HEK293 (cell line): ENCODE measurements around the gene RPS10.

Experiments used
- CTCF ChIA-PET: fragments of 350-600 bp; formaldehyde crosslinking; extraction: SDS; loops from one replicate; lab custom pipeline; 2021; ENCODE audit warnings: antibody characterized with exemption; lab: Yijun Ruan, JAX
- POLR2A ChIA-PET: fragments of 300-600 bp; formaldehyde crosslinking; extraction: SDS; loops from one replicate; lab custom pipeline; 2020; ENCODE audit warnings: antibody characterized with exemption, inconsistent platforms; lab: Yijun Ruan, JAX
- H3K27ac ChIP-seq: fragments of 200-500 bp; sonication (Bioruptor generic); 2 replicates; pipeline ENCODE4 v1.5.1; 2014; ENCODE audit warnings: low read depth, low read length, control low read depth, inconsistent platforms; ENCODE audit errors: extremely low read depth
- H3K36me3 ChIP-seq, 2 experiments: fragments of 200-500 bp in 1 of 2; sonication (Bioruptor generic) in 1 of 2; 1 replicate in 1 of 2; 2 replicates in 1 of 2; pipeline ENCODE4 v1.5.1; 2014 to 2017; ENCODE audit warnings: inconsistent platforms in 2 of 2, low read length in 2 of 2; ENCODE audit not compliant: control insufficient read depth in 2 of 2, insufficient read depth in 1 of 2
- H3K4me1 ChIP-seq: fragments of 200-500 bp; sonication (Bioruptor generic); 2 replicates; pipeline ENCODE4 v1.5.1; 2014; ENCODE audit warnings: mild to moderate bottlenecking, low read length, inconsistent platforms; ENCODE audit not compliant: control insufficient read depth, insufficient read depth
- H3K4me3 ChIP-seq: 2 replicates; pipeline ENCODE4 v1.5.1; 2011; ENCODE audit warnings: low read depth, mild to moderate bottlenecking, control low read depth, low read length, moderate library complexity
- H3K9me3 ChIP-seq: fragments of 200-500 bp; sonication (Bioruptor generic); 2 replicates; pipeline ENCODE4 v1.5.1; 2014; ENCODE audit warnings: low read depth, low read length, inconsistent platforms; ENCODE audit not compliant: control insufficient read depth, insufficient read depth
- GLIS2 ChIP-seq: fragments of 450-650 bp; formaldehyde crosslinking; IDR thresholded peaks from 2 replicates; pipeline ENCODE4 v1.5.1; 2016; ENCODE audit warnings: missing biosample characterization, missing genetic modification characterization
- KLF7 ChIP-seq: fragments of 450-650 bp; formaldehyde crosslinking; IDR thresholded peaks from 2 replicates; pipeline ENCODE4 v1.5.1; 2016; ENCODE audit warnings: missing biosample characterization, missing genetic modification characterization, borderline replicate concordance
- SP2 ChIP-seq: fragments of 450-650 bp; formaldehyde crosslinking; IDR thresholded peaks from 2 replicates; pipeline ENCODE4 v1.5.1; 2016; ENCODE audit warnings: missing biosample characterization, missing genetic modification characterization
- SP3 ChIP-seq: fragments of 450-650 bp; formaldehyde crosslinking; IDR thresholded peaks from 2 replicates; pipeline ENCODE4 v1.5.1; 2016; ENCODE audit warnings: missing biosample characterization, missing genetic modification characterization
- SP7 ChIP-seq: fragments of 450-650 bp; formaldehyde crosslinking; IDR thresholded peaks from 2 replicates; pipeline ENCODE4 v1.5.1; 2016; ENCODE audit warnings: missing biosample characterization, missing genetic modification characterization
- TCF7L2 ChIP-seq: IDR thresholded peaks from 2 replicates; pipeline ENCODE4 v1.6.1; 2011; ENCODE audit warnings: low read depth, mild to moderate bottlenecking, inconsistent platforms, low read length, moderate library complexity, borderline replicate concordance
- ZBTB20 ChIP-seq: fragments of 450-650 bp; formaldehyde crosslinking; IDR thresholded peaks from 2 replicates; pipeline ENCODE4 v1.5.1; 2016; ENCODE audit warnings: missing biosample characterization, missing genetic modification characterization
- ZBTB8A ChIP-seq: fragments of 450-650 bp; formaldehyde crosslinking; IDR thresholded peaks from 2 replicates; pipeline ENCODE4 v1.5.1; 2016; ENCODE audit warnings: missing biosample characterization, missing genetic modification characterization
- ZFP3 ChIP-seq: fragments of 450-650 bp; formaldehyde crosslinking; IDR thresholded peaks from 2 replicates; pipeline ENCODE4 v1.5.1; 2016; ENCODE audit warnings: low read depth, missing biosample characterization, missing genetic modification characterization
- ZNF10 ChIP-seq: fragments of 450-650 bp; formaldehyde crosslinking; IDR thresholded peaks from 2 replicates; pipeline ENCODE4 v1.5.1; 2017; ENCODE audit warnings: missing biosample characterization, missing genetic modification characterization
- ZNF133 ChIP-seq: fragments of 450-650 bp; formaldehyde crosslinking; IDR thresholded peaks from 2 replicates; pipeline ENCODE4 v1.5.1; 2016; ENCODE audit warnings: missing biosample characterization, missing genetic modification characterization
- ZNF169 ChIP-seq: fragments of 450-650 bp; formaldehyde crosslinking; IDR thresholded peaks from 2 replicates; pipeline ENCODE4 v1.5.1; 2016; ENCODE audit warnings: missing biosample characterization, missing genetic modification characterization
- ZNF221 ChIP-seq: fragments of 450-650 bp; formaldehyde crosslinking; IDR thresholded peaks from 2 replicates; pipeline ENCODE4 v1.5.1; 2017; ENCODE audit warnings: missing biosample characterization, missing genetic modification characterization, borderline replicate concordance
- ZNF239 ChIP-seq: fragments of 450-650 bp; formaldehyde crosslinking; IDR thresholded peaks from 2 replicates; pipeline ENCODE4 v1.5.1; 2016; ENCODE audit warnings: missing biosample characterization, missing genetic modification characterization
- ZNF24 ChIP-seq: fragments of 450-650 bp; formaldehyde crosslinking; IDR thresholded peaks from 2 replicates; pipeline ENCODE4 v1.5.1; 2016; ENCODE audit warnings: missing biosample characterization, missing genetic modification characterization
- ZNF302 ChIP-seq: fragments of 450-650 bp; formaldehyde crosslinking; IDR thresholded peaks from 2 replicates; pipeline ENCODE4 v1.5.1; 2016; ENCODE audit warnings: missing biosample characterization, missing genetic modification characterization, low read depth
- ZNF311 ChIP-seq: fragments of 450-650 bp; formaldehyde crosslinking; IDR thresholded peaks from 2 replicates; pipeline ENCODE4 v1.5.1; 2017; ENCODE audit warnings: missing biosample characterization, missing genetic modification characterization, borderline replicate concordance
- ZNF350 ChIP-seq: fragments of 450-650 bp; formaldehyde crosslinking; IDR thresholded peaks from 2 replicates; pipeline ENCODE4 v1.5.0; 2017; ENCODE audit warnings: missing biosample characterization, mild to moderate bottlenecking, missing genetic modification characterization
- ZNF426 ChIP-seq: fragments of 450-650 bp; formaldehyde crosslinking; IDR thresholded peaks from 2 replicates; pipeline ENCODE4 v1.5.1; 2017; ENCODE audit warnings: missing biosample characterization, missing genetic modification characterization, mild to moderate bottlenecking, inconsistent platforms, moderate library complexity
- ZNF530 ChIP-seq: fragments of 450-650 bp; formaldehyde crosslinking; IDR thresholded peaks from 2 replicates; pipeline ENCODE4 v1.5.1; 2016; ENCODE audit warnings: low read depth, missing biosample characterization, missing genetic modification characterization
- ZNF600 ChIP-seq: fragments of 450-650 bp; formaldehyde crosslinking; IDR thresholded peaks from 2 replicates; pipeline ENCODE4 v1.5.1; 2016; ENCODE audit warnings: missing biosample characterization, missing genetic modification characterization
- ZNF610 ChIP-seq: fragments of 450-650 bp; formaldehyde crosslinking; IDR thresholded peaks from 2 replicates; pipeline ENCODE4 v1.5.1; 2016; ENCODE audit warnings: missing biosample characterization, missing genetic modification characterization, borderline replicate concordance
- ZNF664 ChIP-seq: fragments of 450-650 bp; formaldehyde crosslinking; IDR thresholded peaks from 2 replicates; pipeline ENCODE4 v1.5.1; 2016; ENCODE audit warnings: missing biosample characterization, missing genetic modification characterization
- ZNF701 ChIP-seq: fragments of 450-650 bp; formaldehyde crosslinking; IDR thresholded peaks from 2 replicates; pipeline ENCODE4 v1.5.1; 2016; ENCODE audit warnings: missing biosample characterization, missing genetic modification characterization
- ZNF707 ChIP-seq: fragments of 450-650 bp; formaldehyde crosslinking; IDR thresholded peaks from 2 replicates; pipeline ENCODE4 v1.5.1; 2016; ENCODE audit warnings: missing biosample characterization, missing genetic modification characterization
- ZNF792 ChIP-seq: fragments of 450-650 bp; formaldehyde crosslinking; IDR thresholded peaks from 2 replicates; pipeline ENCODE4 v1.5.1; 2016; ENCODE audit warnings: missing biosample characterization, missing genetic modification characterization
- ZSCAN16 ChIP-seq: fragments of 450-650 bp; formaldehyde crosslinking; IDR thresholded peaks from 2 replicates; pipeline ENCODE4 v1.5.1; 2016; ENCODE audit warnings: missing biosample characterization, missing genetic modification characterization
- TF ChIP-seq, protein P1 (sequence below): IDR thresholded peaks from 2 replicates; pipeline ENCODE4 v1.6.1; 2011; ENCODE audit warnings: mild to moderate bottlenecking, low read depth, low read length, borderline replicate concordance
- TF ChIP-seq, protein P2 (sequence below): fragments of 450-650 bp; IDR thresholded peaks from 2 replicates; pipeline ENCODE4 v1.5.1; 2018; ENCODE audit warnings: missing biosample characterization, missing genetic modification characterization
- TF ChIP-seq, protein P3 (sequence below): fragments of 450-650 bp; formaldehyde crosslinking; IDR thresholded peaks from 2 replicates; pipeline ENCODE4 v1.5.1; 2016; ENCODE audit warnings: missing biosample characterization, missing genetic modification characterization
- TF ChIP-seq, protein P4 (sequence below): fragments of 450-650 bp; formaldehyde crosslinking; IDR thresholded peaks from 2 replicates; pipeline ENCODE4 v1.5.1; 2016; ENCODE audit warnings: missing biosample characterization, missing genetic modification characterization

RPS10 gene

DNA sequence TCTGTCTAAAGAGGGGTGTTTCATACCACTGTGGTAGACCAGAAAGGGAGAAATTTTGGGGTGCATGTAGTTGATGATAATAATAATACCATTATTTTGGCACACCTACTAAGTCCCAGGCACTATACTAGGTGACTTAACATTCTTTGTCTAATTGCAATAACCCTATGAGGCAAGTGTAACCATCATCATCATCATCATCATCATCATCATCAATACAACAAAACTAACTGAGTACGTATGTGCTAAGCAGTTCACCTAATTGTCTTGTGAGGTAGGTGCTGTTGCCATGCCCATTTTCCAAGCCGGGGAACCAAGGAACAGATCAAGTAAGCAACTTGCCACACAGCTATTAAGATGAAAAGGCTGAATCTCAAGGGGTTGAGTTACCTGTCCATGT, 37.4 kb upstream of the RPS10 start:
- CTCF ChIA-PET = interaction anchor here (0.6 to 1.8 kb wide), 8 partner anchors 128 to 691 kb away, joined by 3 to 34 read pairs (median 6); partner anchors contain the start of gene SMIM29
- H3K36me3 ChIP-seq = no peaks in the 10 kb centered on the region
- H3K9me3 ChIP-seq = no peaks in the 10 kb centered on the region
- TF ChIP-seq, protein P1, sequence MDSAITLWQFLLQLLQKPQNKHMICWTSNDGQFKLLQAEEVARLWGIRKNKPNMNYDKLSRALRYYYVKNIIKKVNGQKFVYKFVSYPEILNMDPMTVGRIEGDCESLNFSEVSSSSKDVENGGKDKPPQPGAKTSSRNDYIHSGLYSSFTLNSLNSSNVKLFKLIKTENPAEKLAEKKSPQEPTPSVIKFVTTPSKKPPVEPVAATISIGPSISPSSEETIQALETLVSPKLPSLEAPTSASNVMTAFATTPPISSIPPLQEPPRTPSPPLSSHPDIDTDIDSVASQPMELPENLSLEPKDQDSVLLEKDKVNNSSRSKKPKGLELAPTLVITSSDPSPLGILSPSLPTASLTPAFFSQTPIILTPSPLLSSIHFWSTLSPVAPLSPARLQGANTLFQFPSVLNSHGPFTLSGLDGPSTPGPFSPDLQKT = no peak
- TF ChIP-seq ZNF530 (tag by site-specific recombination) (no peak), ZFP3 (tag by site-specific recombination) (no peak), ZNF426 (no peak), ZBTB20 (tag by site-specific recombination) (no peak), ZNF664 (tag by site-specific recombination) (0 out of 2 replicates have a peak, but pooled peaks have one; percentile 13), ZNF302 (no peak), ZNF133 (no peak), ZNF169 (tag by site-specific recombination) (no peak), ZNF350 (tag by site-specific recombination) (no peak)
- TF ChIP-seq, protein P2, sequence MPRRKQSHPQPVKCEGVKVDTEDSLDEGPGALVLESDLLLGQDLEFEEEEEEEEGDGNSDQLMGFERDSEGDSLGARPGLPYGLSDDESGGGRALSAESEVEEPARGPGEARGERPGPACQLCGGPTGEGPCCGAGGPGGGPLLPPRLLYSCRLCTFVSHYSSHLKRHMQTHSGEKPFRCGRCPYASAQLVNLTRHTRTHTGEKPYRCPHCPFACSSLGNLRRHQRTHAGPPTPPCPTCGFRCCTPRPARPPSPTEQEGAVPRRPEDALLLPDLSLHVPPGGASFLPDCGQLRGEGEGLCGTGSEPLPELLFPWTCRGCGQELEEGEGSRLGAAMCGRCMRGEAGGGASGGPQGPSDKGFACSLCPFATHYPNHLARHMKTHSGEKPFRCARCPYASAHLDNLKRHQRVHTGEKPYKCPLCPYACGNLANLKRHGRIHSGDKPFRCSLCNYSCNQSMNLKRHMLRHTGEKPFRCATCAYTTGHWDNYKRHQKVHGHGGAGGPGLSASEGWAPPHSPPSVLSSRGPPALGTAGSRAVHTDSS (tag by site-specific recombination) = peak; percentile 97
- TF ChIP-seq, all 188 proteins: peak for 2
- Histone ChIP-seq H3K4me3 (no peak overlapping the region), H3K27ac (no peak overlapping the region), H3K4me1 (no peaks in the 10 kb centered on the region)
- POLR2A ChIA-PET = interaction anchor here (1.2 to 1.6 kb wide), 3 partner anchors 37 to 239 kb away, joined by 4 to 8 read pairs (median 5); partner anchors contain the start of gene RPS10

DNA sequence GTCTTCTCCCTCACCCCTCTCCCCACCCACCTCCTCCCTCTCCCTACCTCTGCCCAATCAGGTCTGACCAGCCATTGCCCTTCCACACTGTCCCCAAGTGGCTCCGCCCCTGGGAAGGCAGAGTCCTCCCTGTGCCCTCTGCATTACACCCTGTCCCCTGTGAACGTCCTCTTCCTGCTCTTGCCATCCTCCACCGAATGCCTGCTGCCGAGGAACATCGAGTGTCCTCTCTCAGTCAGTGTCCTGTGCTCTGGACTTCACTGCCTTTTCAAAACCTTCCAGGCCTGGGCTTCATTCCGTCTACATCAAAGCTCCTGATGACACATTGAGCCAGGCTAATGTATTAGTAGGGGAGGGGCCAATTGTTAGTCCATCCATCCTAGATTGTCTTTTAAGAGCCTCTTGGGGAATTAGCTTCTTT, 36.7 kb upstream of the RPS10 start:
- no peak overlapping the region for H3K4me3 ChIP-seq
- POLR2A ChIA-PET = interaction anchor here (0.7 to 1.6 kb wide), 4 partner anchors 36 to 296 kb away, joined by 3 to 8 read pairs (median 4); partner anchors contain the start of gene RPS10
- TF ChIP-seq ZNF24 (no peak), ZNF792 (no peak), ZNF701 (tag by site-specific recombination) (no peak), SP7 (0 out of 2 replicates have a peak, but pooled peaks have one; percentile 22), GLIS2 (tag by site-specific recombination) (no peak), ZNF10 (tag by site-specific recombination) (no peak), KLF7 (tag by site-specific recombination) (no peak), TCF7L2 (0 out of 2 replicates have a peak, but pooled peaks have one; percentile 33), ZNF221 (no peak), ZSCAN16 (tag by site-specific recombination) (no peak), ZNF239 (tag by site-specific recombination) (no peak), SP2 (tag by site-specific recombination) (peak; percentile 93), SP3 (tag by site-specific recombination) (peak; percentile 74), ZNF600 (tag by site-specific recombination) (peak; percentile 95), ZBTB8A (tag by site-specific recombination) (peak; percentile 95), ZNF311 (tag by site-specific recombination) (no peak), ZNF707 (tag by site-specific recombination) (no peak), ZNF610 (tag by site-specific recombination) (no peak), ZNF426 (no peak)
- TF ChIP-seq, protein P3, sequence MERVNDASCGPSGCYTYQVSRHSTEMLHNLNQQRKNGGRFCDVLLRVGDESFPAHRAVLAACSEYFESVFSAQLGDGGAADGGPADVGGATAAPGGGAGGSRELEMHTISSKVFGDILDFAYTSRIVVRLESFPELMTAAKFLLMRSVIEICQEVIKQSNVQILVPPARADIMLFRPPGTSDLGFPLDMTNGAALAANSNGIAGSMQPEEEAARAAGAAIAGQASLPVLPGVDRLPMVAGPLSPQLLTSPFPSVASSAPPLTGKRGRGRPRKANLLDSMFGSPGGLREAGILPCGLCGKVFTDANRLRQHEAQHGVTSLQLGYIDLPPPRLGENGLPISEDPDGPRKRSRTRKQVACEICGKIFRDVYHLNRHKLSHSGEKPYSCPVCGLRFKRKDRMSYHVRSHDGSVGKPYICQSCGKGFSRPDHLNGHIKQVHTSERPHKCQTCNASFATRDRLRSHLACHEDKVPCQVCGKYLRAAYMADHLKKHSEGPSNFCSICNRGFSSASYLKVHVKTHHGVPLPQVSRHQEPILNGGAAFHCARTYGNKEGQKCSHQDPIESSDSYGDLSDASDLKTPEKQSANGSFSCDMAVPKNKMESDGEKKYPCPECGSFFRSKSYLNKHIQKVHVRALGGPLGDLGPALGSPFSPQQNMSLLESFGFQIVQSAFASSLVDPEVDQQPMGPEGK (tag by site-specific recombination) = peak; percentile 74
- TF ChIP-seq, protein P4, sequence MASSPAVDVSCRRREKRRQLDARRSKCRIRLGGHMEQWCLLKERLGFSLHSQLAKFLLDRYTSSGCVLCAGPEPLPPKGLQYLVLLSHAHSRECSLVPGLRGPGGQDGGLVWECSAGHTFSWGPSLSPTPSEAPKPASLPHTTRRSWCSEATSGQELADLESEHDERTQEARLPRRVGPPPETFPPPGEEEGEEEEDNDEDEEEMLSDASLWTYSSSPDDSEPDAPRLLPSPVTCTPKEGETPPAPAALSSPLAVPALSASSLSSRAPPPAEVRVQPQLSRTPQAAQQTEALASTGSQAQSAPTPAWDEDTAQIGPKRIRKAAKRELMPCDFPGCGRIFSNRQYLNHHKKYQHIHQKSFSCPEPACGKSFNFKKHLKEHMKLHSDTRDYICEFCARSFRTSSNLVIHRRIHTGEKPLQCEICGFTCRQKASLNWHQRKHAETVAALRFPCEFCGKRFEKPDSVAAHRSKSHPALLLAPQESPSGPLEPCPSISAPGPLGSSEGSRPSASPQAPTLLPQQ (tag by site-specific recombination) = peak; percentile 29; the same call in 1 of the 2 replicates

More for the DNA sequence above, 36.7 kb upstream of the RPS10 start:
- Histone ChIP-seq H3K36me3 (no peaks in the 10 kb centered on the region), H3K4me1 (no peaks in the 10 kb centered on the region), H3K9me3 (no peaks in the 10 kb centered on the region), H3K27ac (no peak overlapping the region)
- CTCF ChIA-PET = interaction anchor here (0.6 to 1.8 kb wide), 17 partner anchors 9 to 778 kb away, joined by 3 to 34 read pairs (median 4); partner anchors contain the start of genes SMIM29 and SNRPC
